ENCODE data around the gene HHATL. TPM values are rescaled to one million over a fixed set of nuclear protein-coding genes. Genes with fewer than 3 reads are reported as not detected.

Gene HHATL
- total RNA-seq, 1 experiment from 2014 or later = 0.92 TPM

GRCh38 chr3:42692667-42693529, 9.7 kb downstream of the HHATL start:
- POLR2A ChIA-PET = no interaction called here
- TF ChIP-seq ZNF138 (CRISPR knock-in tag; conservative IDR thresholded peaks at IDR 0.05) = no peak
- no peak for TF ChIP-seq FOXP1 (CRISPR knock-in tag; IDR thresholded peaks at IDR 0.05; ENCODE audit: borderline replicate concordance)
- TF ChIP-seq SOX15 (CRISPR knock-in tag; IDR thresholded peaks at IDR 0.05) = no peak
- TF ChIP-seq ZBTB21 (CRISPR knock-in tag; IDR thresholded peaks at IDR 0.05; ENCODE audit: borderline replicate concordance) = no peak
- no peak for TF ChIP-seq ARID4B (CRISPR knock-in tag; IDR thresholded peaks at IDR 0.05; ENCODE audit: borderline replicate concordance)
- TF ChIP-seq IRF1 (CRISPR knock-in tag; IDR thresholded peaks at IDR 0.05) = no peak
- TF ChIP-seq USF1 (CRISPR knock-in tag; IDR thresholded peaks at IDR 0.05) = no peak
- no peak for TF ChIP-seq PRDM15 (CRISPR knock-in tag; IDR thresholded peaks at IDR 0.05)
- TF ChIP-seq TCF7 (CRISPR knock-in tag; IDR thresholded peaks at IDR 0.05; ENCODE audit: low read depth) = no peak
- TF ChIP-seq ZNF425 (CRISPR knock-in tag; conservative IDR thresholded peaks at IDR 0.05) = no peak
- no peak for TF ChIP-seq CREB1 (CRISPR knock-in tag; IDR thresholded peaks at IDR 0.05)
- no peak for TF ChIP-seq OVOL2 (CRISPR knock-in tag; IDR thresholded peaks at IDR 0.05; ENCODE audit: borderline replicate concordance)
- no peak for TF ChIP-seq NFATC4 (CRISPR knock-in tag; IDR thresholded peaks at IDR 0.05)
- TF ChIP-seq AFF4 (CRISPR knock-in tag; IDR thresholded peaks at IDR 0.05; ENCODE audit: borderline replicate concordance) = no peak
- CTCF ChIA-PET = interaction anchor here (0.8 kb wide), 1 partner anchor 19 kb away, joined by 3 read pairs; no protein-coding TSS in a partner anchor
- no peak for DNase-seq (ENCODE audit: low spot score)
- no peak overlapping the region for H3K4me3 Mint-ChIP-seq
- peaks cover 3% of the 10 kb centered on the region; the same call in 1 of the 2 replicates for H3K27me3 Mint-ChIP-seq (ENCODE audit: low read depth)
- no peak for ATAC-seq
- H3K9me3 Mint-ChIP-seq = no peaks in the 10 kb centered on the region
- peaks cover 18% of the 10 kb centered on the region for H3K4me1 Mint-ChIP-seq
- H3K27ac Mint-ChIP-seq = no peak overlapping the region
- no peaks in the 10 kb centered on the region for H3K36me3 Mint-ChIP-seq
